GM10266 (cell line): ENCODE data around the gene DPH6.

ENCODE experiments used
- DNase-seq: peaks from one replicate; pipeline ENCODE4 v3.0.0; 2012; ENCODE audit errors: extremely low spot score
- TF ChIP-seq, protein P1 (sequence below): IDR thresholded peaks from 2 replicates; pipeline ENCODE4 v1.5.1; 2012; ENCODE audit warnings: mild to moderate bottlenecking, low read depth; ENCODE audit not compliant: control insufficient read depth, insufficient read depth; ENCODE audit errors: missing control alignments

DPH6 gene

DNA sequence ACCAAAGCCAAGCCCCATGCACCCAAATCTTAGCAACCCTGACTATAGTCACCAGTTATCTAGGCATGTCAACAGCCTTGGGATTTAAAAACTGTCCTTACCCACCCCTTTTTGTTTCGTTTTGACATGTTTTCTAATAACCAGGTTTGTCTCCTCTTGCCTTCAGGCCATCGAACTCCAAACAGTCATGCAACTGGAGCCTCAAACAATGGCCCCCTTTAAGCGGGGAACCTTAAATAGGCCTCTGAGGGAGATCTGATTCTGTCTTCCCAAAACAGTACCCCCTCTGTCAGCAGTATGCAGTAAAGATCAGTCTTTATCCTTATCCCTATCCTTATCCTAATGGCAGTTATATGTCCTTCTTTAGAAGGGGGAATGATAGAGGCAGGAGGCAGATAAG is 105.7 kb downstream of the DPH6 start:
- TF ChIP-seq, protein P1, sequence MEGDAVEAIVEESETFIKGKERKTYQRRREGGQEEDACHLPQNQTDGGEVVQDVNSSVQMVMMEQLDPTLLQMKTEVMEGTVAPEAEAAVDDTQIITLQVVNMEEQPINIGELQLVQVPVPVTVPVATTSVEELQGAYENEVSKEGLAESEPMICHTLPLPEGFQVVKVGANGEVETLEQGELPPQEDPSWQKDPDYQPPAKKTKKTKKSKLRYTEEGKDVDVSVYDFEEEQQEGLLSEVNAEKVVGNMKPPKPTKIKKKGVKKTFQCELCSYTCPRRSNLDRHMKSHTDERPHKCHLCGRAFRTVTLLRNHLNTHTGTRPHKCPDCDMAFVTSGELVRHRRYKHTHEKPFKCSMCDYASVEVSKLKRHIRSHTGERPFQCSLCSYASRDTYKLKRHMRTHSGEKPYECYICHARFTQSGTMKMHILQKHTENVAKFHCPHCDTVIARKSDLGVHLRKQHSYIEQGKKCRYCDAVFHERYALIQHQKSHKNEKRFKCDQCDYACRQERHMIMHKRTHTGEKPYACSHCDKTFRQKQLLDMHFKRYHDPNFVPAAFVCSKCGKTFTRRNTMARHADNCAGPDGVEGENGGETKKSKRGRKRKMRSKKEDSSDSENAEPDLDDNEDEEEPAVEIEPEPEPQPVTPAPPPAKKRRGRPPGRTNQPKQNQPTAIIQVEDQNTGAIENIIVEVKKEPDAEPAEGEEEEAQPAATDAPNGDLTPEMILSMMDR, result no peak
- no peak for DNase-seq

DNA sequence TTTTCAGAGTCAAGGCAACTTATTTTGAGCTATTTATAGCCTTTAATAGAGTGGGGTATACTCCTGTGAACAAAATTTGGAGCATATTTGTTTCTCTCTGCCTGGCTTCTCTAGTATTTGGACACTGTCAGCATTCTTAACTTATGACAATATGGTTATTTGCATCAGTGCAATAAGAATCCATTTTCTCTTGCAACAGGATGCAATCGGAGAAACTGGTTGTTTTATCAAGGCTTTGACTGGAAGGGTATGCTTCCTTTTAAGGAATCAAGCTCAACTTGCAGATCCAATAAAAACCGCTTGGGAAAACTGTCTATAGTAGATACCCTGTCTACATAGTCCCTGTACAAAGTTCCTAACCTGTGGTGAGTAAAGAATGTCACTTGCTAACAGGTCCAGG is 106.7 kb downstream of the DPH6 start:
- DNase-seq, result no peak
- TF ChIP-seq, protein P1, result no peak

DNA sequence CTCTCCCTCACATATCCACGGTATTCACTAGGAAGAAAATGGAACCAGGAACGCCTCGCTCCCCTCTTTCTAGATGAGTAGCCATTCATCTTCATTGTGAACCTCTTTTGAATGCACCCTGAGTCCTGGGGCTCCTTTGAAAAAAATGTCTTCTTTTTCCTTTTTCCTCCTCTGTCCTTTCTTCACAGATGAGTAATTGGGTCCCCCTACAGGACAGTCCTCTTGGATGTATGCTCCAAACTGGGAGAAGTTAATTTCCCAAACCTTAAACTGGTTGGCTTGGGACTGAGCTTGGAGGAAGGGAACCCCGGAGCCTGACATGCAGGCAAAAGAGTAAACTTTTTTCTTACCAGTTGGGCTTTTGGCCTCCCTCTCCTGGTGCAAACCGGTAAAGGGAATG is 108.8 kb downstream of the DPH6 start:
- no peak for DNase-seq
- TF ChIP-seq, protein P1, result no peak

DNA sequence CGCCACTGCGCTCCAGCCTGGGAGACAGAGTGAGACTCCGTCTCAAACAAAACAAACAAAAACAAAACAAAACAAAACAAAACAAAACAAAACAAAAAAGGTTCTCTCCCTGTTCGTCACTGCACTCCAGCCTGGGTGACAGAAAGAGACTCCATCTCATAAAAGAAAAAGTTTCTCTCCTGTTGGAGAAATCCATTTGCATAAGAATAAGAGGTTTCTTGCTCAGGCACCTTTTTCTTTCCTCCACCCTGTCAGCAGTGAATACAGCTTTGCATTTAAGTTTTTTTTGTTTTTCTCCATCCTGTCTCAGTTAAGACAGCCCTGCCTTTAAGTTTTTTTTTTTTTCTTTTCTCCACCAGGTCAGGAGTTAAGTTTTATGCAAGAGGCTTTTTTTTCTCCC is 109.5 kb downstream of the DPH6 start:
- TF ChIP-seq, protein P1, result no peak

DNA sequence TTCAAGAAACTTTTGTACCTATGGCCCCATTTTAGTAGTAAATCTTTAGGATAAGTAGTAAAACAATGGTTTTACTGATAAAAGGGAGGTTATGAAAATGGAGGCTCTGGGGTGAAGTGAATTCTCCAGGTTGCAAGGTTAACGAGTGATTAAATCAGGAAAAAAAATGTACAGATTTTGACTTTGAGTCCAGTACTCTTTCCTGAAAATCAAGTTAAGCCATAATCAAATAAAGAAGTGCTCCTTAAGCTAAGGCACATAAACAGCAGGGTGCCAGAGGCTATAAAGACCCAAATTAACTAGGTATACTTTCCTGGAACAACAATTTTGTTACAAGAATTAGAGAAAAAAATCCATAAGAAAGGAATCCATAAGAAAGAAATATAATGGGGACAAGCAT is 114.7 kb downstream of the DPH6 start:
- no peak for DNase-seq
- TF ChIP-seq, protein P1, result no peak

More for the DNA sequence above, 109.5 kb downstream of the DPH6 start:
- no peak for DNase-seq

DNA sequence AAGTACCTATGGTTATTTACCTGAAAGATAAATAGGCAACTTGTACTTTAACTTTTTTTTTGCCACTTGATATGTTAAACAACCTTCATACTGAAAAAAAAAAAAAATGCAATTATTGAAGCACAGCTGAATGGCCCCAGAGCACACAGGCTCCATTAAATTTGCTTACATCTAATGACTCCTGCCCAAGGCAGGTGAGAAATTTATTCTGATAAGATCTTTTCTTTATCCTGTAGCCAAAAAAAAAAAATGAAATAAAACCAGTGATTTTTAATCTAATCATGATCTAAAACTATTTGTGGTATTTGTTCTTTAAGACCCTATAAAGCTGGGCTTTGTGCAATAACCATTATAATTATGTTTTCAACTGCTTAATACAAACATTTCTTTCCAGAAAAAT is 115.7 kb downstream of the DPH6 start:
- DNase-seq, result no peak
- TF ChIP-seq, protein P1, result no peak

DNA sequence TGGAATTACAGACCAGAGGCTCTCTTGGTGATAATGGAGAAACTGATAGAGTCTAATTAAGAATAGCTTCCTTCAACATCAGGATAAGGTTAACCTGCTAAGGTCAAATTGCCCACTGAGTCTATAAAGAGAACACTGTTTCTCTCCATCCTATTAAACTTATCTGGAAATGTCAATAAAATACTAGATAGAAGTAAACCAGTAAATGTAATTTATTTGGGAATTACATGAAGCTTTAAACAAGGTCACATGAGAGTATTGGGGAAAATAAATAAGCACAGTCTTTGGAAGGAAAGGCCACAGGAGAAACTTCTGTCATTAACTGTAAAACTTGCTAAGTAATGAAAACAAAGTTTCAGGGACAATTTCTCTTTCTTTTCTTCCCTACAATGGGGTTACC is 118.5 kb downstream of the DPH6 start:
- TF ChIP-seq, protein P1, result no peak
- DNase-seq, result no peak

DNA sequence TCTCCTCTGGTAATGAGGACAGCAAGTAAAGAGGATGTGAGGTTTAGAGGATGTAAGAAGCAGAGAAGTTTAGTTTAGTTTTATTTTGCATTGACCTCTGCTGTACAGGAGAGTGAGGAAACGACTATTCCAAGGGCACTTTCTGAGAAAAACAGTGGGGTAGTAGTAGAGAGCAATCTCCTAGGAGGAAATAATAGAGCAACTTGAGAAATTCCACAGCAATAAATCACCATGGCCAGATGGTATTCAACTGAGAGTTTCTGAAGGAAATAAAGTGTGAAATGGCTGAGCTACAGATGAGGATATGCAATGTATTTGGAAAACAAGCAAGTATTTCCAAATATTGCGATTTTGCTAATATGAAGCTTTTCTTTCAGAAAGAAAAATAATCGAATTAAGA is 118.9 kb downstream of the DPH6 start:
- TF ChIP-seq, protein P1, result no peak
- DNase-seq, result no peak
